ENCODE data around the gene CCL26.
"Not testable (repeated sequence)": the region's sequence is repeated elsewhere in the genome, so short reads cannot be mapped to it uniquely, and the experiment has no call there.

The CCL26 gene

GRCh38 chr7:75762350-75762917, 9.6 kb downstream of the CCL26 start:
- H3K4me3 Mint-ChIP-seq = no peak overlapping the region
- H3K27ac Mint-ChIP-seq = no peak overlapping the region
- peaks cover 2% of the 10 kb centered on the region for H3K9me3 Mint-ChIP-seq
- H3K36me3 Mint-ChIP-seq (ENCODE audit: low read depth) = no peaks in the 10 kb centered on the region
- no peaks in the 10 kb centered on the region for H3K27me3 Mint-ChIP-seq (ENCODE audit: low read depth)
- TF ChIP-seq, protein P1, sequence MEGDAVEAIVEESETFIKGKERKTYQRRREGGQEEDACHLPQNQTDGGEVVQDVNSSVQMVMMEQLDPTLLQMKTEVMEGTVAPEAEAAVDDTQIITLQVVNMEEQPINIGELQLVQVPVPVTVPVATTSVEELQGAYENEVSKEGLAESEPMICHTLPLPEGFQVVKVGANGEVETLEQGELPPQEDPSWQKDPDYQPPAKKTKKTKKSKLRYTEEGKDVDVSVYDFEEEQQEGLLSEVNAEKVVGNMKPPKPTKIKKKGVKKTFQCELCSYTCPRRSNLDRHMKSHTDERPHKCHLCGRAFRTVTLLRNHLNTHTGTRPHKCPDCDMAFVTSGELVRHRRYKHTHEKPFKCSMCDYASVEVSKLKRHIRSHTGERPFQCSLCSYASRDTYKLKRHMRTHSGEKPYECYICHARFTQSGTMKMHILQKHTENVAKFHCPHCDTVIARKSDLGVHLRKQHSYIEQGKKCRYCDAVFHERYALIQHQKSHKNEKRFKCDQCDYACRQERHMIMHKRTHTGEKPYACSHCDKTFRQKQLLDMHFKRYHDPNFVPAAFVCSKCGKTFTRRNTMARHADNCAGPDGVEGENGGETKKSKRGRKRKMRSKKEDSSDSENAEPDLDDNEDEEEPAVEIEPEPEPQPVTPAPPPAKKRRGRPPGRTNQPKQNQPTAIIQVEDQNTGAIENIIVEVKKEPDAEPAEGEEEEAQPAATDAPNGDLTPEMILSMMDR (IDR thresholded peaks at IDR 0.05; ENCODE audit: unreplicated experiment in 3 of 3) = peak; percentile 73 to 89 (median 81)
- peaks cover 5% of the 10 kb centered on the region for H3K4me1 Mint-ChIP-seq

- H3K9me3 Mint-ChIP-seq; H3K27ac Mint-ChIP-seq; H3K36me3 Mint-ChIP-seq (ENCODE audit: low read depth); H3K4me3 Mint-ChIP-seq; H3K4me1 Mint-ChIP-seq; H3K27me3 Mint-ChIP-seq (ENCODE audit: low read depth): not testable (repeated sequence)
Measured at GRCh38 chr7:75761801-75762200, 10.2 kb downstream of the CCL26 start.

- peaks cover 2% of the 10 kb centered on the region for H3K9me3 Mint-ChIP-seq
- no peak overlapping the region for H3K4me3 Mint-ChIP-seq
- H3K36me3 Mint-ChIP-seq (ENCODE audit: low read depth) = no peaks in the 10 kb centered on the region
- H3K27me3 Mint-ChIP-seq (ENCODE audit: low read depth) = peaks cover under 1% of the 10 kb centered on the region
- H3K4me1 Mint-ChIP-seq = peaks cover 5% of the 10 kb centered on the region
- H3K27ac Mint-ChIP-seq = no peak overlapping the region
- TF ChIP-seq, protein P1 (IDR thresholded peaks at IDR 0.05; ENCODE audit: unreplicated experiment in 3 of 3) = no peak
Measured at GRCh38 chr7:75758491-75758890, 13.5 kb downstream of the CCL26 start.

DNA sequence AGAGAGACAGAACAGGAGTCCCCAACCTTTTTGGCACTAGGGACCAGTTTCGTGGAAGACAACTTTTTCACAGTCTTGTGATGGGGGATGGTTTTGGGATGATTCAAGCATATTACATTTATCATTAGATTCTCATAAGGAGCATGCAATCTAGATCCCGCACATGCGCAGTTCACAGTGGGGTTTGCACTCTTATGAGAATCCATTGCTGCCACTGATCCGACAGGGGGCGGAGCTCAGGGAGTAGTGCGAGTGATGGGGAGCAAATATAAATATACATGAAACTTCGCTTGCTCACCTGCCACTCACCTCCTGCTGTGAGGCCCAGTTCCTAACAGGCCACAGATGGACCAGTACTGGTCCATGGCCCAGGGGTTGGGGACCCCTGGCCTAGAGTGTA, 14.2 kb downstream of the CCL26 start:
- Mint-ChIP-seq H3K4me3 (no peak overlapping the region), H3K4me1 (peaks cover 5% of the 10 kb centered on the region), H3K27ac (no peak overlapping the region), H3K9me3 (peaks cover 2% of the 10 kb centered on the region), H3K36me3 (ENCODE audit: low read depth) (no peaks in the 10 kb centered on the region), H3K27me3 (ENCODE audit: low read depth) (peaks cover 3% of the 10 kb centered on the region)
- TF ChIP-seq, protein P1 (IDR thresholded peaks at IDR 0.05; ENCODE audit: unreplicated experiment in 3 of 3) = no peak

DNA sequence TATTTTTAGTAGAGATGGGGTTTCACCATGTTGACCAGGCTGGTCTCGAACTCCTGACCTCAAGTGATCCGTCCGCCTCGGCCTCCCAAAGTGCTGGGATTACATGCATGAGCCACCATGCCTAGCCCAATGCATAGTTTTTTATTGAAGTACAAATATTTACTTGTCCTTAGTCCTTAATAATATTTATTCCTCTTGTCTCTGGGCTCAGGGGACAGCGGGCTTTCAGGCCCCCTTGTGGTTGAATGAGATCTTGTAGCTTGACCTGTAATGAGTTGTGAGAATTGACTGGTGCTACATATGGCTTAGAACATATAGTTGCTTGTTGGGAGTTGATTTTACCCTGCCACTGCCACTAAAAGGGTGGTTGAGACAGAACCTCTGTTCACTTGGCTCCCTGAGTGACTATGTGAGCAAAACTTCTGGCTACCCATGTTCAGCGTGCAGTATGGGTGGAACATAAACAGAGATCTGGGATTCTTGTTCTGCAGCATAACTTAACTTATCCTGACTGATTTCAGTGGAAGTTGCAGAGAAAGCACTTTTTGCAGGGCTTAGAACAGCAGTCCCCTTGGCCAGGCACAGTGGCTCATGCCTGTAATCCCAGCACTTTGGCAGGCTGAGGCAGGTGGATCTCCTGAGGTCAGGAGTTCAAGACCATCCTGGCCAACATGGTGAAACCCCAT, 14.9 kb downstream of the CCL26 start:
- H3K36me3 Mint-ChIP-seq (ENCODE audit: low read depth) = no peaks in the 10 kb centered on the region
- H3K4me3 Mint-ChIP-seq = no peak overlapping the region
- peaks cover under 1% of the 10 kb centered on the region for H3K4me1 Mint-ChIP-seq
- TF ChIP-seq, protein P1 (IDR thresholded peaks at IDR 0.05; ENCODE audit: unreplicated experiment in 3 of 3) = peak; percentile 23 to 29 (median 28)
- no peaks in the 10 kb centered on the region for H3K9me3 Mint-ChIP-seq
- H3K27ac Mint-ChIP-seq = no peak overlapping the region
- H3K27me3 Mint-ChIP-seq (ENCODE audit: low read depth) = peaks cover 3% of the 10 kb centered on the region

DNA sequence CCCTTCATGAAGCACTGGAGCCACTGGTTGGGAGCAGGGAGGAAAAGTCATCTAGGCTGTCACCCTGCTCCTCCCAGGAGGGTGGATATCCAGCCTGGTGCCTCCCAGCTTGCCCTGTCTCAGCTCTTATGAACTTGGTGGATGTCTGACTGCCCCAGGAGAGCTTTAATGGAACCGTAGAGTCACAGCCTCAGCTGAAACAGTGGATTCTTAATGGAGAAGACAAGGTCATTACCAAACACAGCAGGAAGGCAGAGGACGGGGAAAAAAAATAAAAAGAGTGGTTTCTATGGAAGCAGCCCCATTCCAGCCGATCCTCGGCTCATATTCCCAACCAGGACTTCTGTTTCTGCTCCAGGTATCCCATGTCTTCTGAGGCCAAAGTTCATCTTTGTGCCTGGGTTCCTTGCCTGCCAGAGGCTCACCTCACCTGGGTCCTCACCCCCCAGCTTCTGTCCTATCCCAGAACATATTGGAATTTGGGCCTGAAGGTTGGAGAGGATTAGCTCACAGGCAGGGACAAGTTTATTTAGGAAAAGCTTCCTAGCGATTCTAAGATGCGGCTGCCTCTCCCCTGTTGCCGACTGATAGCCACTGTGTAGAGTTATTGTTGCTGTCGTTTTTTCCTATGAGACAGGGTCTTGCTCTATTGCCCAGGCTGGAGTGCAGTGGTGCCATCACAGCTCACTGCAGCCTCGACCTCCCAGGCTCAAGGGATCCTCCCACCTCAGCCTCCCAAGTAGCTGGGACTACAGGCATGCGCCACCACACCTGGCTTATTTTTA, 15.6 kb downstream of the CCL26 start:
- H3K36me3 Mint-ChIP-seq (ENCODE audit: low read depth) = no peaks in the 10 kb centered on the region
- H3K9me3 Mint-ChIP-seq = no peaks in the 10 kb centered on the region
- H3K4me3 Mint-ChIP-seq = no peak overlapping the region
- TF ChIP-seq, protein P1 (IDR thresholded peaks at IDR 0.05; ENCODE audit: unreplicated experiment in 3 of 3) = no peak
- H3K27me3 Mint-ChIP-seq (ENCODE audit: low read depth) = peaks cover 3% of the 10 kb centered on the region
- no peak overlapping the region for H3K27ac Mint-ChIP-seq
- H3K4me1 Mint-ChIP-seq = no peaks in the 10 kb centered on the region

All from nephron (organoid).